Smooth muscle cell (in vitro differentiated cells): Measurements from ENCODE around the gene MPND. TPM values are rescaled to one million over a fixed set of nuclear protein-coding genes. Genes with fewer than 3 reads are reported as not detected.

Experiments used
- DNase-seq: peaks from one replicate; lab custom pipeline; 2025; ENCODE audit not compliant: unreplicated experiment; lab: John Stamatoyannopoulos, UW
- H2AFZ ChIP-seq: fragments of 200-600 bp; sonication (generic); 2 replicates; pipeline ENCODE4 v1.6.0; 2016; ENCODE audit warnings: antibody characterized with exemption, low read depth, mild to moderate bottlenecking
- H3F3A ChIP-seq: fragments of 200-600 bp; sonication (generic); 2 replicates; pipeline ENCODE4 v1.6.0; 2017; ENCODE audit warnings: antibody characterized with exemption, low read depth
- H3K27ac ChIP-seq: fragments of 200-600 bp; sonication (generic); 2 replicates; pipeline ENCODE4 v1.5.1; 2016; ENCODE audit warnings: low read depth, mild to moderate bottlenecking
- H3K27me3 ChIP-seq: fragments of 200-600 bp; sonication (generic); 2 replicates; pipeline ENCODE4 v1.6.1; 2016; ENCODE audit warnings: low read depth, mild to moderate bottlenecking
- H3K36me3 ChIP-seq: fragments of 200-600 bp; sonication (generic); 2 replicates; pipeline ENCODE4 v1.5.1; 2016; ENCODE audit warnings: low read depth
- H3K4me1 ChIP-seq: fragments of 200-600 bp; sonication (generic); 2 replicates; pipeline ENCODE4 v1.5.1; 2016; ENCODE audit warnings: low read depth
- H3K4me2 ChIP-seq: fragments of 200-600 bp; sonication (generic); 2 replicates; pipeline ENCODE4 v1.6.0; 2016; ENCODE audit warnings: mild to moderate bottlenecking
- H3K4me3 ChIP-seq: fragments of 200-600 bp; sonication (generic); 2 replicates; pipeline ENCODE4 v1.5.1; 2016; ENCODE audit warnings: mild to moderate bottlenecking
- H3K79me2 ChIP-seq: fragments of 200-600 bp; sonication (generic); 2 replicates; pipeline ENCODE4 v1.6.0; 2016; ENCODE audit warnings: low read depth, mild to moderate bottlenecking
- H3K9ac ChIP-seq: fragments of 200-600 bp; sonication (generic); 2 replicates; pipeline ENCODE4 v1.6.0; 2016; ENCODE audit warnings: low read depth
- H3K9me3 ChIP-seq: fragments of 200-600 bp; sonication (generic); replicated peaks from 2 replicates; pipeline ENCODE4 v1.5.1; 2016; ENCODE audit warnings: low read depth
- H4K20me1 ChIP-seq: fragments of 200-600 bp; sonication (generic); 2 replicates; pipeline ENCODE4 v1.6.0; 2016; ENCODE audit warnings: low read depth
- CTCF ChIP-seq: fragments of 200-600 bp; sonication (generic); IDR thresholded peaks from 2 replicates; pipeline ENCODE4 v1.5.1; 2017; ENCODE audit warnings: borderline replicate concordance, mild to moderate bottlenecking, antibody characterized with exemption; ENCODE audit not compliant: insufficient read depth, poor library complexity, severe bottlenecking
- WGBS: methylation state at CpG from one replicate; pipeline ENCODE4 v1.1.7; 2016; ENCODE audit warnings: low lambda C conversion rate; 5-methylcytosine and 5-hydroxymethylcytosine counted together
- polyA plus RNA-seq: library from polyadenylated mRNA; unstranded; fragments of >200 nt; fragmentation: Nextera tagmentation; extraction: Ambion mirVana; gene quantifications from 2 replicates; pipeline ENCODE4 v1.2.1, GENCODE V29; 2016
- total RNA-seq: library from RNA; depleted of rRNA; stranded (reverse); fragments of >200 nt; gene quantifications from 2 replicates; pipeline ENCODE4 v1.2.3, GENCODE V29; 2014

The MPND gene
- total and polyA plus RNA-seq, 2 experiments from 2014 or later: 3.9 to 10.9 TPM

GRCh38 chr19:4318460-4318859 lies 24.9 kb upstream of the MPND start:
- Histone ChIP-seq H3F3A (no peaks in the 10 kb centered on the region), H3K4me2 (no peak overlapping the region), H2AFZ (no peak overlapping the region), H3K9me3 (no peaks in the 10 kb centered on the region), H3K79me2 (no peaks in the 10 kb centered on the region), H3K4me1 (no peaks in the 10 kb centered on the region), H3K27ac (no peak overlapping the region), H3K27me3 (no peaks in the 10 kb centered on the region), H3K9ac (no peak overlapping the region), H3K36me3 (no peaks in the 10 kb centered on the region), H4K20me1 (no peaks in the 10 kb centered on the region), H3K4me3 (no peak overlapping the region)
- no peak for DNase-seq
- TF ChIP-seq CTCF: no peak
- 96% methylated on average over 7 of the region's 7 CpGs for WGBS

GRCh38 chr19:4319067-4319718 lies 24.2 kb upstream of the MPND start:
- H3K4me1 ChIP-seq: no peaks in the 10 kb centered on the region
- H3F3A ChIP-seq: no peaks in the 10 kb centered on the region
- no peak overlapping the region for H3K4me3 ChIP-seq
- no peak overlapping the region for H2AFZ ChIP-seq
- DNase-seq: no peak
- no peaks in the 10 kb centered on the region for H3K36me3 ChIP-seq
- no peak for TF ChIP-seq CTCF
- no peak overlapping the region for H3K4me2 ChIP-seq
- H3K9me3 ChIP-seq: no peaks in the 10 kb centered on the region
- no peak overlapping the region for H3K9ac ChIP-seq
- H3K27ac ChIP-seq: no peak overlapping the region
- H3K79me2 ChIP-seq: no peaks in the 10 kb centered on the region
- WGBS: 97% methylated on average over 2 of the region's 2 CpGs
- no peaks in the 10 kb centered on the region for H3K27me3 ChIP-seq
- H4K20me1 ChIP-seq: no peaks in the 10 kb centered on the region

GRCh38 chr19:4320419-4320818 lies 22.9 kb upstream of the MPND start:
- 100% methylated on average over 2 of the region's 2 CpGs for WGBS
- no peaks in the 10 kb centered on the region for H4K20me1 ChIP-seq
- H3K4me1 ChIP-seq: no peaks in the 10 kb centered on the region
- H3F3A ChIP-seq: no peaks in the 10 kb centered on the region
- no peaks in the 10 kb centered on the region for H3K9me3 ChIP-seq
- no peak overlapping the region for H3K4me3 ChIP-seq
- no peak overlapping the region for H3K27ac ChIP-seq
- no peaks in the 10 kb centered on the region for H3K79me2 ChIP-seq
- no peaks in the 10 kb centered on the region for H3K36me3 ChIP-seq
- H3K9ac ChIP-seq: no peak overlapping the region
- TF ChIP-seq CTCF: no peak
- no peaks in the 10 kb centered on the region for H3K27me3 ChIP-seq
- DNase-seq: no peak
- no peak overlapping the region for H2AFZ ChIP-seq
- H3K4me2 ChIP-seq: no peak overlapping the region
